D721Med (cell line): ENCODE results near the gene CCL1.

Experiments
- DNase-seq: peaks from one replicate; pipeline ENCODE4 v3.0.0; 2011; ENCODE audit warnings: low spot score; ENCODE audit not compliant: insufficient read length
- FAIRE-seq: peaks from 2 replicates; lab custom pipeline; 2011; peaks lifted over from hg19 to GRCh38; lab: Jason Lieb, UNC
- CTCF ChIP-seq: IDR thresholded peaks from 2 replicates; pipeline ENCODE4 v1.5.1; 2012; ENCODE audit warnings: mild to moderate bottlenecking, control low read depth; ENCODE audit not compliant: insufficient read depth; ENCODE audit errors: missing control alignments

CCL1 gene

GRCh38 chr17:34363183-34363661, at the start of gene CCL1:
Gene CCL1, minus strand, starts transcription at chr17:34363233. Its CDS starts 72 bp downstream, at chr17:34363161.
- TF ChIP-seq CTCF = no peak
- no peak for FAIRE-seq

GRCh38 chr17:34412534-34412933, 49.5 kb upstream of the CCL1 start:
- FAIRE-seq (no peak), DNase-seq (no peak)
- TF ChIP-seq CTCF = no peak

More at GRCh38 chr17:34363183-34363661, at the start of gene CCL1:
- DNase-seq = no peak

- FAIRE-seq = no peak
These were observed 48.8 kb upstream of the CCL1 start for GRCh38 chr17:34411646-34412421.

GRCh38 chr17:34409352-34409751, 46.3 kb upstream of the CCL1 start:
- no peak for TF ChIP-seq CTCF
- no peak for FAIRE-seq
- DNase-seq = no peak

More at GRCh38 chr17:34411646-34412421, 48.8 kb upstream of the CCL1 start:
- DNase-seq = no peak
- TF ChIP-seq CTCF = no peak

GRCh38 chr17:34408439-34408838, 45.4 kb upstream of the CCL1 start:
- DNase-seq (no peak), FAIRE-seq (no peak)
- TF ChIP-seq CTCF = no peak

GRCh38 chr17:34406226-34406625, 43.2 kb upstream of the CCL1 start:
- FAIRE-seq (no peak), DNase-seq (no peak)
- no peak for TF ChIP-seq CTCF

- TF ChIP-seq CTCF = no peak
- DNase-seq = no peak
- FAIRE-seq = no peak
These were observed 40.0 kb upstream of the CCL1 start for GRCh38 chr17:34403006-34403405.
